Karpas-422 (cell line): Measurements from ENCODE around the gene PPP4R4. TPM values are rescaled to one million over a fixed set of nuclear protein-coding genes. Genes with fewer than 3 reads are reported as not detected.
"Not testable (repeated sequence)": the region's sequence is repeated elsewhere in the genome, so short reads cannot be mapped to it uniquely, and the experiment has no call there.

ENCODE experiments used
- DNase-seq: peaks from one replicate; pipeline ENCODE4 v3.0.0-alpha.2; 2015
- H2AFZ ChIP-seq: fragments of 200-600 bp; sonication (generic); 2 replicates; pipeline ENCODE4 v1.6.1; 2014; ENCODE audit warnings: antibody characterized with exemption, low read length, mixed read lengths
- H3K27ac ChIP-seq: fragments of 200-600 bp; sonication (generic); 2 replicates; pipeline ENCODE4 v1.5.1; 2014; ENCODE audit warnings: mild to moderate bottlenecking, low read length, moderate library complexity
- H3K27me3 ChIP-seq: fragments of 200-600 bp; sonication (generic); 2 replicates; pipeline ENCODE4 v1.6.1; 2014; ENCODE audit warnings: low read length, mixed read lengths
- H3K36me3 ChIP-seq: fragments of 200-600 bp; sonication (generic); 2 replicates; pipeline ENCODE4 v1.6.1; 2014; ENCODE audit warnings: low read length, mixed read lengths; ENCODE audit not compliant: insufficient read depth
- H3K4me1 ChIP-seq: fragments of 200-600 bp; sonication (generic); 2 replicates; pipeline ENCODE4 v1.6.1; 2014; ENCODE audit warnings: mild to moderate bottlenecking, low read length, mixed read lengths
- H3K4me2 ChIP-seq: fragments of 200-600 bp; sonication (generic); 2 replicates; pipeline ENCODE4 v1.6.1; 2014; ENCODE audit warnings: low read length, low read depth, mild to moderate bottlenecking; ENCODE audit not compliant: poor library complexity, severe bottlenecking
- H3K4me3 ChIP-seq: fragments of 200-600 bp; sonication (generic); 2 replicates; pipeline ENCODE4 v1.5.1; 2014; ENCODE audit warnings: mild to moderate bottlenecking, antibody characterized with exemption, low read length, mixed read lengths
- H3K79me2 ChIP-seq: fragments of 200-600 bp; sonication (generic); 2 replicates; pipeline ENCODE4 v1.6.1; 2014; ENCODE audit warnings: mild to moderate bottlenecking, low read length, mixed read lengths
- H3K9ac ChIP-seq: fragments of 200-600 bp; sonication (generic); 2 replicates; pipeline ENCODE4 v1.6.0; 2014; ENCODE audit warnings: low read length
- H3K9me2 ChIP-seq: fragments of 200-600 bp; sonication (generic), shearing (Covaris generic); replicated peaks from 2 replicates; pipeline ENCODE4 v1.6.0; 2014; ENCODE audit warnings: mild to moderate bottlenecking, low read length, moderate library complexity; ENCODE audit not compliant: insufficient read depth
- H3K9me3 ChIP-seq: fragments of 300-700, 200-600 bp; sonication (generic); 2 replicates; pipeline ENCODE4 v1.6.1; 2014; ENCODE audit warnings: low read length, mixed read lengths
- H4K20me1 ChIP-seq: fragments of 200-600 bp; sonication (generic); 2 replicates; pipeline ENCODE4 v1.6.1; 2014; ENCODE audit warnings: mild to moderate bottlenecking, antibody characterized with exemption, low read length, low read depth; ENCODE audit not compliant: insufficient read depth
- total RNA-seq: library from RNA; depleted of rRNA; stranded (reverse); fragments of >200 nt; shearing (Covaris generic); gene quantifications from 2 replicates; pipeline ENCODE4 v1.2.3, GENCODE V29; 2014; ENCODE audit warnings: low replicate concordance

The PPP4R4 gene
- total RNA-seq, 1 experiment from 2014 or later = 0.75 TPM

- H3K9me3 ChIP-seq, DNase-seq, H3K79me2 ChIP-seq, H3K9me2 ChIP-seq, H3K4me1 ChIP-seq, H3K36me3 ChIP-seq, H3K9ac ChIP-seq, H3K4me2 ChIP-seq, H3K27ac ChIP-seq, H2AFZ ChIP-seq, H4K20me1 ChIP-seq, H3K27me3 ChIP-seq, H3K4me3 ChIP-seq: not testable (repeated sequence)
Observed at GRCh38 chr14:94276898-94277561, 102.9 kb downstream of the PPP4R4 start.

- Histone ChIP-seq H3K9me3 (no peaks in the 10 kb centered on the region), H3K9ac (no peak overlapping the region), H3K27me3 (no peaks in the 10 kb centered on the region), H3K36me3 (no peaks in the 10 kb centered on the region), H4K20me1 (no peaks in the 10 kb centered on the region; the same call in 1 of the 2 replicates), H3K9me2 (no peaks in the 10 kb centered on the region), H3K4me3 (no peak overlapping the region), H3K4me1 (no peaks in the 10 kb centered on the region), H3K27ac (no peak overlapping the region), H3K79me2 (no peaks in the 10 kb centered on the region), H2AFZ (no peak overlapping the region), H3K4me2 (no peak overlapping the region)
- DNase-seq = no peak
Observed at GRCh38 chr14:94278731-94279130, 104.6 kb downstream of the PPP4R4 start.

GRCh38 chr14:94282991-94283723 is 109.0 kb downstream of the PPP4R4 start:
- H2AFZ ChIP-seq = no peak overlapping the region
- H3K4me2 ChIP-seq = no peak overlapping the region
- H3K36me3 ChIP-seq = no peaks in the 10 kb centered on the region
- no peak overlapping the region for H3K9ac ChIP-seq
- H4K20me1 ChIP-seq = no peaks in the 10 kb centered on the region
- H3K4me1 ChIP-seq = no peaks in the 10 kb centered on the region
- no peak overlapping the region for H3K27ac ChIP-seq
- no peaks in the 10 kb centered on the region for H3K79me2 ChIP-seq
- no peak for DNase-seq
- no peak overlapping the region for H3K4me3 ChIP-seq
- no peaks in the 10 kb centered on the region for H3K9me2 ChIP-seq
- H3K27me3 ChIP-seq = peaks cover 6% of the 10 kb centered on the region; the same call in 1 of the 2 replicates
- no peaks in the 10 kb centered on the region for H3K9me3 ChIP-seq

- Histone ChIP-seq H3K9ac (no peak overlapping the region), H3K4me2 (no peak overlapping the region), H2AFZ (no peak overlapping the region), H3K36me3 (no peaks in the 10 kb centered on the region), H4K20me1 (no peaks in the 10 kb centered on the region), H3K27me3 (peaks cover 8% of the 10 kb centered on the region; the same call in 1 of the 2 replicates), H3K27ac (no peak overlapping the region), H3K4me3 (no peak overlapping the region), H3K4me1 (no peaks in the 10 kb centered on the region), H3K9me3 (no peaks in the 10 kb centered on the region), H3K79me2 (no peaks in the 10 kb centered on the region), H3K9me2 (no peaks in the 10 kb centered on the region)
- DNase-seq = no peak
Observed at GRCh38 chr14:94284221-94284620, 110.1 kb downstream of the PPP4R4 start.

- DNase-seq = no peak
- no peak overlapping the region for H3K9ac ChIP-seq
- no peaks in the 10 kb centered on the region for H3K4me1 ChIP-seq
- peaks cover 8% of the 10 kb centered on the region; the same call in 1 of the 2 replicates for H3K27me3 ChIP-seq
- no peaks in the 10 kb centered on the region for H4K20me1 ChIP-seq
- no peaks in the 10 kb centered on the region for H3K9me3 ChIP-seq
- H3K9me2 ChIP-seq = no peaks in the 10 kb centered on the region
- no peaks in the 10 kb centered on the region for H3K79me2 ChIP-seq
- H2AFZ ChIP-seq = no peak overlapping the region
- no peaks in the 10 kb centered on the region for H3K36me3 ChIP-seq
- no peak overlapping the region for H3K4me3 ChIP-seq
- no peak overlapping the region for H3K4me2 ChIP-seq
- H3K27ac ChIP-seq = no peak overlapping the region
Observed at GRCh38 chr14:94285158-94285557, 111.0 kb downstream of the PPP4R4 start.

- Histone ChIP-seq H3K4me3 (no peak overlapping the region), H3K4me2 (no peak overlapping the region), H3K9ac (no peak overlapping the region), H3K79me2 (no peaks in the 10 kb centered on the region), H4K20me1 (no peaks in the 10 kb centered on the region; the same call in 1 of the 2 replicates), H3K27me3 (peaks cover 8% of the 10 kb centered on the region; the same call in 1 of the 2 replicates), H3K36me3 (no peaks in the 10 kb centered on the region), H2AFZ (no peak overlapping the region), H3K4me1 (no peaks in the 10 kb centered on the region), H3K27ac (no peak overlapping the region), H3K9me3 (no peaks in the 10 kb centered on the region), H3K9me2 (no peaks in the 10 kb centered on the region)
- DNase-seq = no peak
Observed at GRCh38 chr14:94288610-94289465, 114.7 kb downstream of the PPP4R4 start.

- H3K36me3 ChIP-seq = no peaks in the 10 kb centered on the region
- no peak overlapping the region for H2AFZ ChIP-seq
- no peaks in the 10 kb centered on the region for H3K4me1 ChIP-seq
- H3K27me3 ChIP-seq = peaks cover 8% of the 10 kb centered on the region; the same call in 1 of the 2 replicates
- DNase-seq = no peak
- no peak overlapping the region for H3K27ac ChIP-seq
- H4K20me1 ChIP-seq = no peaks in the 10 kb centered on the region; the same call in 1 of the 2 replicates
- no peaks in the 10 kb centered on the region for H3K9me2 ChIP-seq
- no peak overlapping the region for H3K4me2 ChIP-seq
- no peaks in the 10 kb centered on the region for H3K79me2 ChIP-seq
- no peak overlapping the region for H3K4me3 ChIP-seq
- no peak overlapping the region for H3K9ac ChIP-seq
- no peaks in the 10 kb centered on the region for H3K9me3 ChIP-seq
Observed at GRCh38 chr14:94290197-94290596, 116.1 kb downstream of the PPP4R4 start.
